Subcutaneous abdominal adipose tissue (tissue), 5 donors: ENCODE data around the gene UGCG.
A peak's percentile ranks its signal among the peaks of the same experiment; 100 is the strongest.

ENCODE experiments used
- H3K27ac ChIP-seq: one replicate; pipeline ENCODE4 v1.7.0; 2013; ENCODE audit warnings: low read depth, mild to moderate bottlenecking, inconsistent platforms, low read length, moderate library complexity
- H3K27me3 ChIP-seq, 5 donors: one replicate each; pipeline ENCODE4 v1.7.0; 2013; ENCODE audit warnings: low read length in 5 of 5, inconsistent platforms in 1 of 5; ENCODE audit not compliant: control insufficient read depth in 5 of 5, insufficient read depth in 4 of 5
- H3K36me3 ChIP-seq, 5 donors: one replicate each; pipeline ENCODE4 v1.7.0; 2013; ENCODE audit warnings: low read length in 5 of 5; ENCODE audit not compliant: control insufficient read depth in 5 of 5, insufficient read depth in 5 of 5
- H3K4me1 ChIP-seq, 5 donors: one replicate each; pipeline ENCODE4 v1.7.0; 2013; ENCODE audit warnings: low read length in 5 of 5, mild to moderate bottlenecking in 3 of 5, moderate library complexity in 1 of 5; ENCODE audit not compliant: control insufficient read depth in 5 of 5, insufficient read depth in 5 of 5
- H3K4me3 ChIP-seq, 5 donors: one replicate each; pipeline ENCODE4 v1.7.0; 2013; ENCODE audit warnings: low read length in 5 of 5, low read depth in 1 of 5
- H3K9ac ChIP-seq, 5 donors: one replicate each; pipeline ENCODE4 v1.7.0; 2013; ENCODE audit warnings: low read length in 5 of 5, mild to moderate bottlenecking in 4 of 5, moderate library complexity in 3 of 5
- H3K9me3 ChIP-seq, 5 donors: one replicate each; pipeline ENCODE4 v1.7.0; 2013; ENCODE audit warnings: low read length in 5 of 5; ENCODE audit not compliant: control insufficient read depth in 5 of 5
- donor health status: healthy.
- donor health status: healthy.
- donor health status: healthy.
- donor health status: healthy.
- donor health status: healthy.

The UGCG gene

DNA sequence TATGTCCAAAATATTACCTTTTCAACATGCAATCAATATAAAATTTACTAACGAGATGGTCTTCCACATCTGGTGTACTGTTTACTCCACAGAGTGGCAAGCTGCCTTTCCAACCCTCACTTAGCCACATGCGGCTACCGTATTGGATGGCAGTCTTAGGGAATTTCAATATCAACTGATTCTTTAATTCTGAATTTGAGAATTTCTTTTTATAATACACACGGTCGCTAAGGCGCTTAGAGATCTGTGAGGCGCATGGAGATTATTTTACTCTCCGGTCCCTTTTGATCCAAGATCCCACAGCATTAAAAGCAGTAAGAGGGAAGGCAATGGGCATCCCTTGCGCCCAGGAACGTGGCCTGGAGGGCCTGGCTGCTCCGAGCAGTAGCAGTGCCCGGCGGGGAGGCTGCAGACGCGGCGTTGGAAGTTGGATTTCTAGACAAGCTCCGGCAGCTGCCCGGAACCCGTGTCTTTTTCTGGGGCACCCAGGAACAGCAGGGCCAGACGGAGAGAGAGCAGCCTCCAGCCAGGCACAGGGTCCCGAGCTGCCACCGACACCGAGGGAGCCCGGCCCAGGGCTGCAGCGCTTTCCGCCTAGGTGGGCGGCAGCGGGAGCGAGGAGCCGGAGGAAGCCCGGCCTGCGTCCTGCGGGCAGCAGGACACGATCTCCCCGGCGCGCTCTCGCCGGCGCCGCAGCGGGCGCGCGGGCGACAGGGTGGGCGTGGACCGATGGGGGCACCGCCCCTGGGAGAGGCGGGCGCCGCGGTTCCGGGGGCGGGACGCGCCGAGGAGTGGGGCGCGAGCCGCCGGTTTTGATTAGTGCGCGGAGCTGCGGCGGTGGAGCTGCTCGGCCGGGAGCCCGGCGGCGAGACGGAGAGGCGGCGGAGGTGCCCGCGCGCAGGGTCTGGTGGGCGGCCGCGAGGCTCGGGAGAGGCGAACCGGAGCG lies at the start of gene UGCG:
TSS of gene UGCG (plus strand) at position 819 of the 946 bp plus-strand sequence. CDS start 402 bp downstream, outside the sequence.
- Histone ChIP-seq H3K27ac (peak within 1 kb of the TSS; percentile 92), H3K4me3 (peak within 1 kb of the TSS; percentile 86 to 98 (median 91)), H3K9me3 (no peaks in the 10 kb centered on the region), H3K9ac (peak within 1 kb of the TSS; percentile 75 to 93 (median 90)), H3K4me1 (peaks cover 3 to 48% (median 45%) of the 10 kb centered on the region in 5 donors), H3K36me3 (no peaks in the 10 kb centered on the region), H3K27me3 (no peaks in the 10 kb centered on the region)

- no peak overlapping the region for H3K4me3 ChIP-seq
- peaks cover 0 to 8% (median 4%) of the 10 kb centered on the region in 5 donors for H3K4me1 ChIP-seq
- no peaks in the 10 kb centered on the region for H3K27me3 ChIP-seq
- H3K36me3 ChIP-seq, result no peaks in the 10 kb centered on the region
- no peak overlapping the region for H3K27ac ChIP-seq
- no peak overlapping the region for H3K9ac ChIP-seq
- H3K9me3 ChIP-seq, result no peaks in the 10 kb centered on the region
Observed at GRCh38 chr9:111851553-111851952, 45.1 kb upstream of the UGCG start.

GRCh38 chr9:111852291-111852690 lies 44.3 kb upstream of the UGCG start:
- Histone ChIP-seq H3K27ac (no peak overlapping the region), H3K4me1 (peaks cover 0 to 8% (median 4%) of the 10 kb centered on the region in 5 donors), H3K4me3 (no peak overlapping the region)

GRCh38 chr9:111853450-111853827 lies 43.2 kb upstream of the UGCG start:
- Histone ChIP-seq H3K9ac (no peak overlapping the region), H3K27ac (no peak overlapping the region), H3K27me3 (no peaks in the 10 kb centered on the region), H3K9me3 (no peaks in the 10 kb centered on the region), H3K4me3 (no peak overlapping the region), H3K36me3 (no peaks in the 10 kb centered on the region), H3K4me1 (peaks cover 0 to 8% (median 4%) of the 10 kb centered on the region in 5 donors)

More at GRCh38 chr9:111852291-111852690, 44.3 kb upstream of the UGCG start:
- no peaks in the 10 kb centered on the region for H3K36me3 ChIP-seq
- no peaks in the 10 kb centered on the region for H3K27me3 ChIP-seq
- H3K9ac ChIP-seq, result no peak overlapping the region
- H3K9me3 ChIP-seq, result no peaks in the 10 kb centered on the region

- Histone ChIP-seq H3K9ac (no peak overlapping the region), H3K27me3 (no peaks in the 10 kb centered on the region), H3K27ac (no peak overlapping the region), H3K4me3 (no peak overlapping the region), H3K9me3 (no peaks in the 10 kb centered on the region), H3K36me3 (no peaks in the 10 kb centered on the region), H3K4me1 (peaks cover 0 to 3% (median 0%) of the 10 kb centered on the region in 5 donors)
Observed at GRCh38 chr9:111854799-111855198, 41.8 kb upstream of the UGCG start.

- H3K4me1 ChIP-seq, result no peaks in the 10 kb centered on the region
- no peak overlapping the region for H3K9ac ChIP-seq
- H3K4me3 ChIP-seq, result no peak overlapping the region
- H3K36me3 ChIP-seq, result no peaks in the 10 kb centered on the region
- H3K27ac ChIP-seq, result no peak overlapping the region
- no peaks in the 10 kb centered on the region for H3K9me3 ChIP-seq
- no peaks in the 10 kb centered on the region for H3K27me3 ChIP-seq
Observed at GRCh38 chr9:111857555-111858211, 38.9 kb upstream of the UGCG start.

DNA sequence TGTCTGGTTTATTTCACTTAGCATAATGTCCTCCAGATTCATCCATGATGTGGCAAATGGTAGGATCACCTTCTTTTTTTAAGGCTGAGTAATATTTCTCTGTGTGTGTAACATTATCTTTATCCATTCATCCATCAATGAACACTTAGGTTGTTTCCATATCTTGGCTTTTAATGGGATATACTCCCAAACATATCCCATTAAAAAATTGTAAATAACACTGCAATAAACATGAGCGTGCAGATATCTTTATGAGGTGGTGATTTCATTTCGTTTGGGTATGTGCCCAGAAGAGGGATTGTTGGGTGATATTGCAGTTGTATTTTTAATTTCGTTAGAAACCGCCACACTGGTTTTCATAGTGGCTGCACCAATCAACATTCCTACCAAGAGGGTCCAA lies 36.2 kb upstream of the UGCG start:
- Histone ChIP-seq H3K4me3 (no peak overlapping the region), H3K36me3 (no peaks in the 10 kb centered on the region), H3K4me1 (no peaks in the 10 kb centered on the region), H3K9ac (no peak overlapping the region), H3K27ac (no peak overlapping the region), H3K9me3 (no peaks in the 10 kb centered on the region), H3K27me3 (no peaks in the 10 kb centered on the region)

DNA sequence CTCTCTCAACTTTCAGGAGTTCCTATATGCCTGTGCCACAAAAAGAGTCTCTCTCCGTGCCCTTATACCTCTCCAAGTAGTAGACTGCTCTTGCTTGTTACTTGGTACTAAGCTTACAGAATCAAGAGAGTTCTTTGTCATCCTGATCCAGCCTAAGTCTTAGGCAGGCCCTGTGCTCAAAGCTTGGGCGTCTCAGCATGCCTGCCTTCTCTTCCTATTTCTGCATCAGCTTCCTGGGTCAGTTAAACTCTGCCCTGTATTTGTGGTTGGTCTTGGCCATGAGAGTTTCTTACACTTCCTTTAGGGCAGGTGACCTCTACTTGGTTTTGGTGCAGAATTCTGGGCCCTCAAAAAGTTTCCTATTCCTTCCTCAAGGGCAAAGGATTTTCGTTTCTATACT lies 33.0 kb upstream of the UGCG start:
- H3K27ac ChIP-seq, result no peak overlapping the region
- no peaks in the 10 kb centered on the region for H3K36me3 ChIP-seq

GRCh38 chr9:111866976-111867375 lies 29.6 kb upstream of the UGCG start:
- no peaks in the 10 kb centered on the region for H3K27me3 ChIP-seq
- H3K9me3 ChIP-seq, result no peaks in the 10 kb centered on the region
- H3K36me3 ChIP-seq, result no peaks in the 10 kb centered on the region
- H3K4me1 ChIP-seq, result peaks cover 0 to 2% (median 0%) of the 10 kb centered on the region in 5 donors
- H3K4me3 ChIP-seq, result no peak overlapping the region
- no peak overlapping the region for H3K9ac ChIP-seq
- H3K27ac ChIP-seq, result no peak overlapping the region

More for the DNA sequence above, 33.0 kb upstream of the UGCG start:
- Histone ChIP-seq H3K27me3 (no peaks in the 10 kb centered on the region), H3K4me1 (peaks cover 0 to 2% (median 0%) of the 10 kb centered on the region in 5 donors), H3K4me3 (no peak overlapping the region), H3K9ac (no peak overlapping the region), H3K9me3 (no peaks in the 10 kb centered on the region)

- no peaks in the 10 kb centered on the region for H3K9me3 ChIP-seq
- H3K36me3 ChIP-seq, result no peaks in the 10 kb centered on the region
- H3K27ac ChIP-seq, result no peak overlapping the region
- no peak overlapping the region for H3K9ac ChIP-seq
- H3K27me3 ChIP-seq, result no peaks in the 10 kb centered on the region
- H3K4me3 ChIP-seq, result no peak overlapping the region
- peaks cover 0 to 2% (median 0%) of the 10 kb centered on the region in 5 donors for H3K4me1 ChIP-seq
Observed at GRCh38 chr9:111868475-111868874, 28.1 kb upstream of the UGCG start.
